Activated T-cell treated with anti-CD3 and anti-CD28 coated beads, Interleukin-2, amount 50 U/mL, for 24 hours (primary cell): ENCODE measurements around the gene SERINC5.
"Not testable (repeated sequence)": the region's sequence is repeated elsewhere in the genome, so short reads cannot be mapped to it uniquely, and the experiment has no call there.

ENCODE experiments used
- DNase-seq: peaks from one replicate; pipeline ENCODE4 v3.0.0-alpha.2; 2020
- H3K27ac Mint-ChIP-seq: 2 replicates; pipeline ENCODE4 v1.8.0; 2020; ENCODE audit warnings: mild to moderate bottlenecking, mixed read lengths
- H3K27me3 Mint-ChIP-seq: 2 replicates; pipeline ENCODE4 v1.8.0; 2020; ENCODE audit warnings: mixed read lengths
- H3K36me3 Mint-ChIP-seq: 2 replicates; pipeline ENCODE4 v1.8.0; 2020; ENCODE audit warnings: low read depth, mixed read lengths
- H3K4me1 Mint-ChIP-seq: 2 replicates; pipeline ENCODE4 v1.8.0; 2020; ENCODE audit warnings: low read depth, mixed read lengths
- H3K4me3 Mint-ChIP-seq: 2 replicates; pipeline ENCODE4 v1.8.0; 2020; ENCODE audit warnings: mild to moderate bottlenecking, moderate library complexity, mixed read lengths
- H3K9me3 Mint-ChIP-seq: 2 replicates; pipeline ENCODE4 v1.8.0; 2020; ENCODE audit warnings: mixed read lengths

SERINC5 gene

DNA sequence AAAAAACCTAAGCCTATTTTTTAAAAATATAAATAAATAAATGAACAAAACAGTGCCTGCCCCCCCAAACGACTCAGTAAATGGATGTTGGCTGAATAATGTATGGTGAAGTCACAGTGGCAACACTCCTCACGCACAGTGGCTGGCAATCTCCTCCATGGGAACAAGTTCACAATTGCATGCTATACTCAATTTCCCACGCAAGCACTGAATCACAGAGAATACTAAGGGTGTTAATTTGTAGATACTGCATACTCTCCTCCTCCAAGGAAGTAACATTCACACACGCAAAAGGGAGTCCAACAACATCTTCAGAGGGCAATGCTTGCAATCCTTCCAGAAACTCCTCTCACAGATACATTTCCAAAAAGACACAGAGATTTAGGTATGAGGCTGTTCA lies 47.5 kb downstream of the SERINC5 start:
- H3K4me1 Mint-ChIP-seq, result peaks cover 91% of the 10 kb centered on the region

GRCh38 chr5:80207832-80208231 lies 48.0 kb downstream of the SERINC5 start:
- H3K36me3 Mint-ChIP-seq, result peaks cover 35% of the 10 kb centered on the region
- peak overlapping the region; percentile 84 for H3K27ac Mint-ChIP-seq
- H3K4me1 Mint-ChIP-seq, result peaks cover 90% of the 10 kb centered on the region
- no peaks in the 10 kb centered on the region for H3K27me3 Mint-ChIP-seq
- no peaks in the 10 kb centered on the region for H3K9me3 Mint-ChIP-seq
- no peak overlapping the region for H3K4me3 Mint-ChIP-seq
- DNase-seq, result no peak

More for the DNA sequence above, 47.5 kb downstream of the SERINC5 start:
- Mint-ChIP-seq H3K9me3 (no peaks in the 10 kb centered on the region), H3K4me3 (no peak overlapping the region), H3K27me3 (no peaks in the 10 kb centered on the region), H3K27ac (peak overlapping the region; percentile 86), H3K36me3 (peaks cover 34% of the 10 kb centered on the region)
- DNase-seq, result no peak

DNA sequence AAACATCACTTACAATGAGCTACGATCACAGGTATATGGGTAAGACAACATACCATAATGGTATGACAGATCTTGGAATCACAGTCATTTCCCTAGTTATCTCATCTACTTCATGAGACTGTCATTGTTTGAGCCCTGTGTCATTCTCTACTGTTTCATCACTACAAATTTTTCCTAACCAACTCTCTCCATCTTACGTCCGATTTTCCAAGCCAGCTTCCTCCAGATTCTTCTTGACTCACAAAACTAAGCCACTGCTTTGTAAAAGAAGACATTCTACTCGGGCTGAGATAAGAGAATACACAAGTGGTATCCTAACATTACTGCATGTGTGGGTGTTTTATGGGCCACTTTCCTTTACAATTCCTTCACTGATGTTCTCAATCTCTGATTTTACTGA lies 49.6 kb downstream of the SERINC5 start:
- Mint-ChIP-seq H3K36me3 (peaks cover 46% of the 10 kb centered on the region), H3K4me3 (no peak overlapping the region), H3K9me3 (no peaks in the 10 kb centered on the region), H3K27me3 (no peaks in the 10 kb centered on the region), H3K27ac (peak overlapping the region; percentile 88), H3K4me1 (peaks cover 88% of the 10 kb centered on the region)
- no peak for DNase-seq

GRCh38 chr5:80205846-80206245 lies 50.0 kb downstream of the SERINC5 start:
- peaks cover 87% of the 10 kb centered on the region for H3K4me1 Mint-ChIP-seq
- H3K27ac Mint-ChIP-seq, result peak overlapping the region; percentile 88
- H3K27me3 Mint-ChIP-seq, result no peaks in the 10 kb centered on the region
- no peaks in the 10 kb centered on the region for H3K9me3 Mint-ChIP-seq
- H3K36me3 Mint-ChIP-seq, result peaks cover 50% of the 10 kb centered on the region
- H3K4me3 Mint-ChIP-seq, result peak overlapping the region; percentile 11
- DNase-seq, result no peak

DNA sequence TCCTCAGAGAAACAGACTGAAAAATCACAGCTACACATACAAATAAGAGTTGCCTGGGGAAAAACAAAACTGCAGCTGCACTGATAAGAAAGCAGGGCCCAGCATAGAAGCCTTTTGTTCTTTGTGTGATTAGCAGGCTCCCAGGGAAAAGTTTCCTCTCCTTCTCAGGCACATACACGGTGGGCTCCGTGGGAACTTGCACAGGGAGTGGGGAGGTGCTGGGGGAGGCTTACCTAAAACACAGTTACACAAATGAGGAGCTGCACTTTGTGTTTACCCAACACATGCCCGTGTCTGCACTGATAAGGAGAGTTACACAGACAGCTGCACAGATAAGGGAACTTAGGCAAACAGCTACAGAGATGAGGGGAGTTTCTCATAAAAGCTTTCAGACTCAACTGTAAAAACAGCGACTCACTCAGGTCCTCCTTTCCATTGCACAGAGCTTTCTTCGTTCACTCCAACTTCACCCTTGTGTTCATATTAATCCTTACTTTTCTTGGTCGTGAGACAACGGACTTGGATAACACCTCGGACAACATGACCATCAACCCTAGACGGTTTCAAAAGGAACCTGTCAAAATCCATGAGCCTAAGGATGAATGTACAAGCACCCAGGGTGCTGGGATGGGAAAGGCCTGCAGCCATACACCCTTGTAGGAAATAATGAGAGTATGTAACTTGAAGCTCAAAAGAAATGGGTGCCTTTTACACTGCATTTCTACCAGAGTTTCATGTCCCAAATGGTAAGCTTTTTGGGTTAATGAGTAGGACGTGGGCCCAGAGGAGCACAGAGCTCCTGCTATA lies 50.8 kb downstream of the SERINC5 start:
- peak; percentile 34 for DNase-seq
- peak overlapping the region; percentile 37 for H3K4me3 Mint-ChIP-seq
- peak overlapping the region; percentile 88 for H3K27ac Mint-ChIP-seq
- no peaks in the 10 kb centered on the region for H3K9me3 Mint-ChIP-seq
- H3K4me1 Mint-ChIP-seq, result peaks cover 82% of the 10 kb centered on the region
- H3K27me3 Mint-ChIP-seq, result no peaks in the 10 kb centered on the region
- peaks cover 51% of the 10 kb centered on the region for H3K36me3 Mint-ChIP-seq

- DNase-seq, result peak; percentile 26
- peaks cover 76% of the 10 kb centered on the region for H3K36me3 Mint-ChIP-seq
- H3K4me3 Mint-ChIP-seq, H3K9me3 Mint-ChIP-seq, H3K27me3 Mint-ChIP-seq: not testable (repeated sequence)
- H3K27ac Mint-ChIP-seq, result peak overlapping the region; percentile 86
- H3K4me1 Mint-ChIP-seq, result peaks cover 79% of the 10 kb centered on the region
Observed at GRCh38 chr5:80201763-80202162, 54.1 kb downstream of the SERINC5 start.

- Mint-ChIP-seq H3K27me3 (no peaks in the 10 kb centered on the region), H3K4me3 (no peak overlapping the region), H3K36me3 (peaks cover 69% of the 10 kb centered on the region), H3K4me1 (peaks cover 72% of the 10 kb centered on the region), H3K27ac (peak overlapping the region; percentile 63), H3K9me3 (no peaks in the 10 kb centered on the region)
- peak; percentile 24 for DNase-seq
Observed at GRCh38 chr5:80198920-80199319, 56.9 kb downstream of the SERINC5 start.

DNA sequence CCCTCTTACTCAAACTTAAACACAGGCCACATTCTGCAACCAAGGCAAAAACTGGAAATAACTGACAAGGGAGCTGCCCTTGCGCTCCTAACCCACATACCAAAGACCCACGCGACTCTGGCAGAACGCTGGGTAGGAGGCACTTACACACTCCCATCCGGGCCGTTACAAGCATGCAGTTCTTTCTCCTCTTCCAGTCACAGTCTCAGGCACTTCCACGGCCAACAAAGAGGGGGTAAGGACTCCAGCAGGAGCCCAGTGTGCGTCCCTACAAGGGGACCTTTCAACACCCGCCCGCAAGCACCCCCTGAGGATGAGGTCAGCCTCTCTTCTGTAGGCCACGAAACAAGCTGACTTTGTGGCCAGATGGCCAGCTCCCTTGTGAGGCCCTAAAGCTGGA lies 57.4 kb downstream of the SERINC5 start:
- Mint-ChIP-seq H3K9me3 (no peaks in the 10 kb centered on the region), H3K4me1 (peaks cover 73% of the 10 kb centered on the region), H3K4me3 (no peak overlapping the region), H3K27ac (peak overlapping the region; percentile 63), H3K36me3 (peaks cover 65% of the 10 kb centered on the region), H3K27me3 (no peaks in the 10 kb centered on the region)
- peak; percentile 31 for DNase-seq

DNA sequence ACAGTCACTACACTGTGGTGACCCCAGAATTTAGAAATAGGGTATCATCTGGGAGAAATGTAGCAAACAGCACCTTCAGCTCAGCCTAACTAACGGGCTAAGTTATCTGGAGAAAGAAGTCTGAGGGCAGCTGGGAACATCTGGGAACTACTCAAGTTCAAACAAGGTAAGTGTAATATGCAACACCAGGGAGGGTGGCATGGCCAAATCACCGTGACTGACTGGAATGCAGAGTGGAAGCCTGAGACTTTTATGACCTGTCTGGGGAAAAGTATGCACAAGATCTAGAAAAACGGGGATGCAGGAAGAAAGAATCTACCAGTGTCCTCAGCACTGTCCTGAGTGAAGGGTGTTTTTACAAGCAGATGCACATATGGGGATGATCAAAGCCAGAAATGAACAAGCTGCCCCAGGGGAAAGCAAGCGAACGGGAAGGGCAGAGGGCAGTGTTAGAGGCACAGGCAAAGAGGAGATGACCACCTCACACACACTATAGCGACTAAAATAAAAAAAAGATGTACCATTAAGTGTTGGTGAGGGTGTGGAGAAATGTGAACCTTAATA lies 59.9 kb downstream of the SERINC5 start:
- Mint-ChIP-seq H3K9me3 (no peaks in the 10 kb centered on the region), H3K4me1 (peaks cover 78% of the 10 kb centered on the region), H3K27me3 (no peaks in the 10 kb centered on the region), H3K4me3 (no peak overlapping the region), H3K27ac (peak overlapping the region; percentile 77), H3K36me3 (peaks cover 45% of the 10 kb centered on the region)
- no peak for DNase-seq

- Mint-ChIP-seq H3K4me1 (peaks cover 83% of the 10 kb centered on the region), H3K4me3 (peak overlapping the region; percentile 72), H3K9me3 (no peaks in the 10 kb centered on the region), H3K36me3 (peaks cover 34% of the 10 kb centered on the region), H3K27me3 (no peaks in the 10 kb centered on the region), H3K27ac (peak overlapping the region; percentile 95)
- DNase-seq, result no peak
Observed at GRCh38 chr5:80194468-80194867, 61.4 kb downstream of the SERINC5 start.

GRCh38 chr5:80193401-80193800 lies 62.4 kb downstream of the SERINC5 start:
- H3K4me1 Mint-ChIP-seq, result peaks cover 83% of the 10 kb centered on the region
- H3K27me3 Mint-ChIP-seq, result no peaks in the 10 kb centered on the region
- no peaks in the 10 kb centered on the region for H3K9me3 Mint-ChIP-seq
- peak overlapping the region; percentile 95 for H3K27ac Mint-ChIP-seq
- H3K36me3 Mint-ChIP-seq, result peaks cover 26% of the 10 kb centered on the region
- DNase-seq, result no peak
- peak overlapping the region; percentile 72 for H3K4me3 Mint-ChIP-seq

- Mint-ChIP-seq H3K4me3 (peak overlapping the region; percentile 72), H3K9me3 (no peaks in the 10 kb centered on the region), H3K4me1 (peaks cover 82% of the 10 kb centered on the region), H3K27me3 (no peaks in the 10 kb centered on the region), H3K27ac (peak overlapping the region; percentile 95), H3K36me3 (peaks cover 20% of the 10 kb centered on the region)
- DNase-seq, result no peak
Observed at GRCh38 chr5:80192507-80193241, 63.2 kb downstream of the SERINC5 start.

- no peak for DNase-seq
- Mint-ChIP-seq H3K4me3 (peak overlapping the region; percentile 72), H3K4me1 (peaks cover 84% of the 10 kb centered on the region), H3K27me3 (no peaks in the 10 kb centered on the region), H3K36me3 (peaks cover 17% of the 10 kb centered on the region), H3K27ac (peak overlapping the region; percentile 95), H3K9me3 (no peaks in the 10 kb centered on the region)
Observed at GRCh38 chr5:80191991-80192398, 63.9 kb downstream of the SERINC5 start.

DNA sequence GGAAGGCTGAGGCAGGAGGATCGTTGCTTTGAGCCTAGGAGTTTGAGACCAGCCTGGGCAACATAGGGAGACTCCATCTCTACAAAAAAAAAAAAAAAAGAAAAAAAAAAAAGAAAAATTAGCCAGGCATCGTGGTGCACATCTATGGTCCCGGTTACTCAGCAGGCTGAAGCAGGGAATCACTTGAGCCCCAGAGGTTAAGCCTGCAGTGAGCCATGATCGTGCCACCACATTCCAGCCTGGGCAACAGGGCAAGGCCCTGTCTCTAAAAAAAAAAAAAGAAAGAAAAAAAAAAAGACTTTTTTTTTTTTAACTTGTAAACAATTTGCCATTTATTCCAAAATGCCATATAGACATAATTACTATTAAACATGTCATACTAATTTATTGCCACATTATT lies 64.5 kb downstream of the SERINC5 start:
- H3K27me3 Mint-ChIP-seq, result no peaks in the 10 kb centered on the region
- H3K4me3 Mint-ChIP-seq, result peak overlapping the region; percentile 72
- peaks cover 17% of the 10 kb centered on the region for H3K36me3 Mint-ChIP-seq
- H3K9me3 Mint-ChIP-seq, result no peaks in the 10 kb centered on the region
- peak overlapping the region; percentile 95 for H3K27ac Mint-ChIP-seq
- no peak for DNase-seq
- peaks cover 86% of the 10 kb centered on the region for H3K4me1 Mint-ChIP-seq

DNA sequence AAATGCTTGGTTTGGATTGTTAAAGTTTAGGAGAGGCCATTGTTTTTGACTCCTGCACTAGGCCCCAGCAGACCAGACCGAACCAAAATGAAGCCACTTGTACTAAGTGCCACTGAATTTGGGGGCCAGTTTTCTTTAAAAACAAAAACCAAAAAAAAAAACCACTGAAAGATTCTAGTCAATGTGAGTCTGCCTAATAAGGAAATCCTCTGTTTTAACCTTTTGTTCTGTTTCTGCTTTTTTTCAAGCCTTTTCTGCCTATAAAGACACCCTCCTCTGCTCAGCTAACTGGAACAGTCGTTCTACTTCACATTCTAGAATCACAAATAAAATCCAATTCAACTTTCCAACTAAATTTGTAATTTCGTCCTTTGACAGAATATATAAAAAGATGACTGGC lies 64.9 kb downstream of the SERINC5 start:
- H3K27ac Mint-ChIP-seq, result peak overlapping the region; percentile 95
- DNase-seq, result no peak
- H3K4me1 Mint-ChIP-seq, result peaks cover 85% of the 10 kb centered on the region
- no peaks in the 10 kb centered on the region for H3K27me3 Mint-ChIP-seq
- peak overlapping the region; percentile 41 for H3K4me3 Mint-ChIP-seq
- peaks cover 14% of the 10 kb centered on the region for H3K36me3 Mint-ChIP-seq
- H3K9me3 Mint-ChIP-seq, result no peaks in the 10 kb centered on the region
